Measurements from ENCODE around the gene PLEKHM3.

PLEKHM3 gene

GRCh38 chr2:207854484-207855440 lies 170.6 kb downstream of the PLEKHM3 start:
- DNase-seq (ENCODE audit: low read depth in 2 of 2), result no peak

DNA sequence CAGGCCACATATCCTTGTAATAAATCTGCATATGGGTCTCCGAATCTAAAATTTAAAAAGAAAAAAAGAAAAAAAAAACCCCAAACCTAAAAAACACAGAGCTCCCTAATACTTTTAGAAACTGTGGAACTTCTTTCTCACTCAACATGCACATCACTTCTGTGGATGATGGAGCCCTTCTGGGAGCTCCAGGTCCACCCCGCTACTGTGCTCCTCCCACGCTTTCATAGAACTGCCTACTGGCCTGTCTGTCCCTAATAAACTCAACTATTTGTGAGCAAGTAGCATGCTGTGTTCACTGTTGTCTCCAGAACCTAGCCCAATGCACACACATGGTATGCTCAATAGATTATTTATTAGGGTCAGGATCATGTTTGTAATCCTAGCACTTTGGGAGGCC lies 172.5 kb downstream of the PLEKHM3 start:
- no peak for DNase-seq (ENCODE audit: low read depth in 2 of 2)

GRCh38 chr2:207849443-207849842 lies 175.9 kb downstream of the PLEKHM3 start:
- no peak for DNase-seq (ENCODE audit: low read depth in 2 of 2)

GRCh38 chr2:207848545-207848928 lies 176.8 kb downstream of the PLEKHM3 start:
- no peak for DNase-seq (ENCODE audit: low read depth in 2 of 2)

- DNase-seq (ENCODE audit: low read depth in 2 of 2), result no peak
Observed at GRCh38 chr2:207847807-207848544, 177.4 kb downstream of the PLEKHM3 start.

GRCh38 chr2:207847098-207847806 lies 178.1 kb downstream of the PLEKHM3 start:
- no peak for DNase-seq (ENCODE audit: low read depth in 2 of 2)

- DNase-seq (ENCODE audit: low read depth in 2 of 2), result no peak
Observed at GRCh38 chr2:207845202-207845864, 180.0 kb downstream of the PLEKHM3 start.

DNA sequence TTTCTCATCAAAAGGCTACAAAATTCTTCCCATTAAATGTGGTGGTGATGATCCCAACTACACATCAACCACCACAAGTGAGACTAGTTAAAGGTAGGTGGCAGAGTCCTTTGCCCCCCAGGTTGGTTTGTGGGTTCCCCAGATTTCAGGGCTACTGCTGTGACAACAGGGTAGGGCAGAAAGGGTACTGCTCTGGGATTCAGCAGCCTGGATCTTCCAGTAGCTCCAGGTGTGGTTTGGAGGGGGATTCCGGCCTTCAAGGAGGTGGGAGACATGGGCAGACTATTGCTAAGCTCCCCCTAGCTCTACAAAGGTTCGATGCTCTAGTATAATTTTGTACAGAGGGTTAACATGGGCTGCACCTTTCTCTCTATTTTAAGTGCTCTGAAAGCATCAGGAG lies 180.7 kb downstream of the PLEKHM3 start:
- DNase-seq (ENCODE audit: low read depth in 2 of 2), result no peak

DNA sequence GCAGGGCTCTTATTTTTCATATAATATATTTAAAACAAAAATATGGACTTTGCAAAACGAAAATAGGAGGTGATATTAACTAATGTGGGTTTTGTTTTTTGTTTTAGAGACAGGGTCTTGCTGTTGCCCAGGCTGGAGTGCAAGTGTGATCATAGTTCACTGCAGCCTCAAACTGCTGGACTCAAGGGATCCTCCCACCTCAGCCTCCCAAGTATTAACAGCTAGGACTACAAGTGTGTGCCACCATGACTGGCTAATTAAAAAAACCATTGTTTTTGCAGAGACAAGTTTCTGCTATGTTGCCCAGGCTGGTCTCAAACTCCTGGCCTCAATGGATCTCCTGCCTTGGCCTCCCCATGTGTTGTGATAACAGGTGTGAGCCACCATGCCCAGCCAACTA lies 185.2 kb downstream of the PLEKHM3 start:
- DNase-seq (ENCODE audit: low read depth in 2 of 2), result no peak

- no peak for DNase-seq (ENCODE audit: low read depth in 2 of 2)
Observed at GRCh38 chr2:207839575-207839974, 185.8 kb downstream of the PLEKHM3 start.

DNA sequence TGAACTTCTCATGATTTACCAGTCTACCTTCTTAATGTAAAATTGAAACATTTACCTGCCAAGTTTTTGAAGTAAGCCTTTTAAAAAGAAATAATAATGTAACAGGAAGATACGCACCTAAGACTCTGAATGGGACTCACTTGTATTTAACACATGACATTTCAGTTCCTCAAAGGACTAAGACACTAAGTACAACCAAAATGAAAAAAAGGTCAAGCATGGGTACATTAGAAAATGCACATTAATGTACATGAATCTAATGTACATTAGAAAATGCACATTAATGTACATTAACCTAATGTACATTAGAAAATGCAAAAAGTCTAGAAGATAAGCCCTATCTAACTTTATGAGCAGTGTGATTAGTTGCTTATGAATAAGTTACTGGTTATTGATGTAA lies 186.3 kb downstream of the PLEKHM3 start:
- DNase-seq (ENCODE audit: low read depth in 2 of 2), result no peak

DNA sequence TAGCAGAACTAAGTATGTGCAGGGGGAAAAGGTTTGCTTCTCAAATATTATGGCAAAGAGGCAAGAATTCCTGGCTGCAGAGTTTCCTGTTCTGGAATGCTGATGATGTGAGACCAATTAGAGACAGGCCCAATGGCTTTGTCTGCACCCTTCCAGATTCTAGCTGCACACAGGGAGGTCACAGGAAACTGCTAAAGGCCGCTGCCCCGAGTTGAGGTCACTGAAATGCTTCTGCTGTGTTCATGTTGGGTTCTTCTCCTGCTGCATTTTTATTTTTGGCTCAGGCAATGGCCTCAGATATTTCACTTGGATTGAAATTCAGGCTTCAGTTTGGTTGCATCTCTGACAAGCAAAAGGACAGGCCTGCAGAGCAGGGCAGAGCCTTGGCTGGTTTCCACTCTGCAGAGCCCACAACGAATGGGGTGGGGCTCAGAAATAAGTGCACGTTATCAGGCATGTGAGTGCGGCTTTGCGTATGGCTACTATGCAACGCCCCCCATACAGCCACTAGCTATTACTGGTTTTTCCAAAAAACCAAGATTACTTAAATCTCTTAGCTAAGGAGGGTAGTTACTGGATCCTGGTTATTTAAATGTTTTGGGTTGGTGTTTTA lies 188.7 kb downstream of the PLEKHM3 start:
- DNase-seq (ENCODE audit: low read depth in 2 of 2), result no peak

DNA sequence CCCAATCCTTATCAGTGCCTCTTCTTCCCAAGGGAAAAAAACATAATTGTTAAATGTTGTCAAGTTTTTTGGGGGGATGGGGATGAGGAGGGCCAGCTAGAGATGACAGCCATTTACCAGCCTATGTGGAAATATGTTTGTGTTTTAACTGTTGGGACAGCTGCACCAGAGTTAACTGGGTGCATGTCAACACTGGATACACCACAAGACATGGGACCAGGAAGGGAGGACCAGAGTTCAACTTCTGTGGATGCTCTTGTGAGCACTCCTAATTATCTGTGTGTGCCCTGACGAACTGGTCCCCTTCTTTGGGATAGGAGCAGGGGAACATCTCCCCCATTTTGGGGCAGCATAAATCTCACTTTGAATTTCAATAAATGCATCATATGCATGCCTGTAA lies 189.5 kb downstream of the PLEKHM3 start:
- DNase-seq (ENCODE audit: low read depth in 2 of 2), result no peak

GRCh38 chr2:207833251-207833751 lies 192.0 kb downstream of the PLEKHM3 start:
- DNase-seq (ENCODE audit: low read depth in 2 of 2), result no peak

DNA sequence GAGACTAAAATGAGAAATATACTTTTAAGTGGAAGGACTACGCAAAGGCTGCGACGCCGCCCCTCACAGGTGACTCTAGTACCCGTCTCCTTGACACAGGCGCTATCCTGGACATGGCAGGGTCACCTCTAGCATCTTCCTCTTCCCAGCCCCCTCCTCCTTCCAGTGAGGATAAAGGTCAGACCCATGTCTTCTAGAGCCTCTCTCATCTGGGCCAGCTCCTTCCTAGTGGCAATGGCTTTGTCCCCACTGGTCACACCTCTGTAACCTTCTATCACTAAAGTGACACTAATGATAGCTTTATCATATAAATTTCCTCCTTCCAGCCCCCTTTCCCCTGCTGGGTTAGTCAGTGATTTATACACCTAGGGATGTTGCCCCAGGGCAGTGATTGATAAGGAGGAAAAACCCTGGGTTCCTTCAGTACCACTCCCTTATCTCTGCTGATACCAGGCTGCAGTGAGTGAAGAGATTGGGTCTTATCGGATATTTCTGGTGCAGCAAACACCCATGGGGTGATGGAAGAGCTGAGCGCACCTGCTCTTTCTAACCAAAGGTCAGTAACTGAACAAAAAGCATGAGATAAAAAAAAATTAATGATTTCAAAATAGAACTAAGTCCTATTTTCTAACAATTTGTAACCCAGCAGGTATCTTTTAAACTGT lies 193.6 kb downstream of the PLEKHM3 start:
- DNase-seq (ENCODE audit: low read depth in 2 of 2), result no peak

DNA sequence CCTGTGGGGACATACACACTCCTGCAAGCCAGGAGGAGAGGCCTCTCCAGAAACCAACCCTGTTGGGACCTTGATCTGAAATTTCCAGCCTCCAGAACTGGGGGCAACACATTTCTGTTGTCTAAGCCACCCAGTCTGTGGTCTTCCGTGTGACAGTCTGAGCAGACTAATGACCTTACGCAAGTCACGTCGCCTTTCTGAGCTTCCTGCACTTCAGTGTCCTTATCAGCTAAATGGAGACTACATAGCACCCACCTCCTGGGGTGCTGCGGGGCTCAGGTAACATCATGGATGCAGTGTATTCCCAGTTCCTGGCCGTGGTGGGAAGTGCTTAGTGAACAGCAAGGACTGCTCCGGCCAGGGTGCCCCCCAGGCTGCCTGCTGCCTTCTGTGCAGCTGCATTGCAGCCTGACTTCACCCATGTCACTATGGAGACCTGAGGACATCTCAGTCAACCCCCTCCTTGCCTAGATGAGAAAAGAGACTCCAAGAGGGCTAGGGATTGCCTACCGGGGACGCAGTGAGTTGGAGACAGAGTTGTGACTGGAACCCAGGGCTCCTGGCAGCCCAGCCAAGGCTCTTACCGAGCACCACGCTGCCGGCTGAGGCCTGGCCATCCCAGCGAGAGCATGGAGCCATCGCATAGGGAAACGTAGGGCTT lies 194.4 kb downstream of the PLEKHM3 start:
- DNase-seq (ENCODE audit: low read depth in 2 of 2), result no peak

DNA sequence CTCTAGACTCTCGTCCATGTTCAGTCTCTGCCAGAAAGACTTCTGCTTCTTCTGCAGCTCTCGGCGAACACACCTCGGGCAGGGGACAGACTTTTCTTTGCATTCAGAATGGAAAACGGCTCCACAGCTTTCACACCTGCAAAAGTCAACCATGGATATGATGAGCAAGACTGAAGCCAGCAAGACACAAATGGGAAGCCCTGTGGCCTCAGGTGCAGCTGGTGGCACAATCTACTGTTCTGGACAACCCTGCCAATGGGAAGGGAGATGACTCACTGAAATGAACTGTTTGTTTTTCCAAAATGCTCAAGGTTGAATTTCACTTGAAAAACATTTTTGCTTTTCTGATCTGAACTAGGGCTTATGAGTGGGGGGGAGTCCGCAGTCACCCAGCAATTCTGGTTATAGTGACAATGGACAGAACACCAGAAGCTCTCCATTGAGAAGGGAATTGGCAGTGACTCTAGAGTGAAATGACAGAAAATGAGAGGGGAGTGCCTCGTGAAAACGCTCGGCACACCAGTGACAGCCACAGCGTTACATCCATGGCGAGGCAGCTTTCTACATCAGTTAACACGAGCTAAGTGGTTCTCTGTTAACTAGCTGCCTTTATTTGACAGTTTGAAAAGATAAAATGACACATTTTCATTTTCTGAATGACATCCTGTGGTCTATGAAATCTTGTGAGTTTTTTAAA lies 196.8 kb downstream of the PLEKHM3 start:
- no peak for DNase-seq (ENCODE audit: low read depth in 2 of 2)

DNA sequence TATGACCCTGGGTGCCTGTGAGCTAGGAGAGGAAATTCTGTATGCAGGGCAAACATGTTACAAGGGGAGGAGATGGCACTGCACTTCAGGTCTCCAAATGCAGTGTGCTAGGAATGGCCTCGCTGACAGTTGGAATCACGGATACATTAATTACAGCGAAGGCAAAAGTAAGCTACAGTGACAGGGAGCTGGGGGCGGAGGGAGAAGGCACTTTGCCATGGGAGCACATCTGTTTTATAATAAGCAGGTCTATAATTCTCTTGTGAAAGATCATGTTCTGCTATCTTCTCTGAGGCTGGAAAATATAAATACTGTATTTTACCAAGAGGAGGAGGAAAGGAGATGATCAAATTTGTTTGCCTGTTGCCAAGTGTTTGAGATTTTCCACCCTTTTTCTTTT lies 199.3 kb downstream of the PLEKHM3 start:
- no peak for DNase-seq (ENCODE audit: low read depth in 2 of 2)

Measured in stimulated activated CD4-positive, alpha-beta T cell treated with anti-CD3 and anti-CD28 coated beads, Interleukin-12 subunit alpha, Interleukin-12 subunit beta, amount 100 ng/mL, for 24 hours (primary cell).